ENCODE measurements around the gene MPPED2.
"Not testable (repeated sequence)": the region's sequence is repeated elsewhere in the genome, so short reads cannot be mapped to it uniquely, and the experiment has no call there.

MPPED2 gene

DNA sequence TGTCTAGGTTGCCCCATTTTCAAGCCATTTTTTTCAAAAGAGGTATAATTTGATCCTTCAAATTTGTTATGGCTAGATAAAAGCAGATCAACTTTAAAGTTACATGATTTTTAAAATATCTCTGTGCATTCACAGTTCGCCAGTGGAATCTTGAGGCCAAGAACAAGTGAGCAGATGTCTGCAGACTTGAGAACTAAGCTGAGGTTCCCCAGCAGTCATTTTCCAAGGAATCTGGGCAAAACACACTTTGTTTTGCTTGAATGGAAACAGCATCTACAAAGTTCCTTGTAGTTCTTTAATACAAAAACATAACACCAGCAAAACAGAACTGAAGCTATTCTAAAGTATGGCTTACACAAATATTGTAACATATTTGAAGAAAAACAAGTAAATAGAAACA lies 7.7 kb downstream of the MPPED2 start:
- no peak for DNase-seq (ENCODE audit: low read depth)

- no peak for DNase-seq (ENCODE audit: low read depth)
These were observed 12.2 kb downstream of the MPPED2 start for GRCh38 chr11:30573951-30574350.

GRCh38 chr11:30568931-30569330 lies 17.2 kb downstream of the MPPED2 start:
- DNase-seq (ENCODE audit: low read depth) = no peak

DNA sequence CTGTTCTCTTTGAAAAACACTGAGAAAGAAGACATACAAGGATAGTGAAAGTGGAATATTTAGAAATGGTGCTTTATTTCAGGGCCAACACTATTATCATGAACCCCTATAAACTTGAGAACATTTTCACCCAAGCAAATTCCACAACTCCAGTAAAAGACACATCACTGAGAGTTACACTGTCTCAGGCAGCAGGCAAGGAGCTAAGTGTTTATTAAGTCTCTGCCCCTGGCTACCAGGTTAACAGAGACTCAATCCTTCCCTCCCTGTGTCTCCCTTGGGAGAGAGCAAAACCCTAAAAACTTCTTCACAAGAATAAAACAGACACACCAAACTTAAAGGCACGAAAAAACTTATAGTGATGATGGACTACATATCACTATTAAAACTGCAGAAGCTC lies 18.5 kb downstream of the MPPED2 start:
- DNase-seq (ENCODE audit: low read depth) = no peak

GRCh38 chr11:30567120-30567519 lies 19.0 kb downstream of the MPPED2 start:
- DNase-seq (ENCODE audit: low read depth) = no peak

DNA sequence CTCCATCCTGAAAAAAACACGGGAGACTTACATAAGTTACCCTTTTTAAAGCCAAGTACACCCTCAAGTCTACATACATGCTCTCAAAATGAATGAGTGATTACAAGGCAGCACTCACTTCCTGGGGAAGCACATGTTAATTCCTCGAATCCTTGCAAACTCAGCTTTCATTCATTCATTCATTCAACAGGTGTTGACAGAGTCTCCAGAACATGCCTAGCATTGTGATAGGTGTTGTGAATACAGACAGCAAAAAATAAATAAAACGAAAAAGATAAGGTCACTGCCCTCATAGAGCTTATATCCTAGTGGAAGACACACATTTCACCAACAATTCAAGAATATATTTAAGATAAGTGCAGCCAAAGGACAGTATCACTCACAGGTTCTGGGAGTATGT lies 19.7 kb downstream of the MPPED2 start:
- DNase-seq (ENCODE audit: low read depth) = no peak

DNA sequence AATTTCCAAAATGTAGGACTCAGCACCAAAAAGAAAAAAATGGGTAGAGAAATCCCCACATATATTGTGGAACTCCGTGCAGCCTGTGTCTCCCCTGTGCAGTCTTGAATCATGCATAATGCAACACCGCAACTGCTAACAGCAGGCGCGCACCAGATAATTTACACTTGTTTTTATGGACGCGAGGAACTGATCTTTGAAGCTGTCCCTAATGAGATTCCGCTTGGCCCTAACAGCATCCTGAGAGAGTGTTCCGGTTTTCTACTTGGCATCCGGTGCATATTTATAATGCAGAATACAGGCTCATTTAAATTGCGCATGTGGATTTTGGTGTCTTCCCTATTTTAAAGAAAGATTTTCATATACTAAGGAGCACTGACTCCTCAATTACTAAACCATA lies 21.1 kb downstream of the MPPED2 start:
- DNase-seq (ENCODE audit: low read depth) = no peak

DNA sequence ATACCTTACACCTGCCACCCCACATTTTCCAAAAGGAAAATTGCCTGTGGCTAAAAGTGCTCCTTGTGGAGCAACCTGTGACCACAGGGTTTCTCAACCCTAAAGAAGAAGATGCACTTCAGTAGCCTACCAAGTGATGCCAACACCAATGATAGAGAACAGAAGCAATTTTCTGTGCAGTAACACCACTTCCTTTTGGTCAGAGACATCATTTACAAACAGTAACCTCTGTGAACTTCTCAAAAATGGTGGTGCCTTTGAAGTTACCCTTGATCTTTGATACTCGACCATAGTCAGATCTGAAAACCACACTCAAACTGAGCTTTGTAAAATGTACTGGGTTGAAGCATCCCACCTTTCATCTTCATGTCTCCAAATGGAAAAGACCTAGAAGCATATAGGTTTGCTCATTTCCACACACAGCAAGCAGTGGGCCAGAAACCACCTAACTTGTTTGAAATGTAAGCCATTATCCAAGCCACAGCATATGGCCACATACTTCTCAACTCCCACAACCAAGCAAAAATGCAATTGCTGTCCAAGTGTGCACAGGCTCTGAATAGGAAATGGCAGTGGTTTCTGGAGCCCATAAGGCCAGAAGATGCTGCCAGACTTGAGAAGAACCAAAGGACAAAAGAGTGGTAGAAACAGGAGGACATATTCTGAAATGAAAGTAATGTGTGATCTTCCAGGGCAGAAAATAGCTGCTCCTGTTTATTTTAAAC lies 24.3 kb downstream of the MPPED2 start:
- DNase-seq (ENCODE audit: low read depth) = no peak

- no peak for DNase-seq (ENCODE audit: low read depth)
These were observed 25.7 kb downstream of the MPPED2 start for GRCh38 chr11:30560206-30561106.

DNA sequence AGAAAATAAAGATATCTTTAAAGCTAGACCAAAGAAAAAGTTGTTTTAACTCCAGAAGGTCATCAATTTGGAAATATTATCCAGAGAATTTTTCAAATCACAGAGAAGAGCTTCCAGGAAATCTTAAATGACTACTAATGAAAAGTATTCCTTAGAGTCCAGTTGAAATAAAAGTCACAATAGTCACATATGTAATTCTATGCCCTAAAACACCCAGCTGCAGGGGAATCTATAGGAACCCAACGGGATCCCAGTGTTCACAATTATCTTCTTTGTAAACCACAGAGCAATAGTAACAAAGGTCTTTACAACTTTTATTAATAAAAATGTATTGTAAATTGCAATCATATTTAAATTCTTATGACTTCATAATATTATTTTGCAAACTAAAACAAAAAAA lies 27.1 kb downstream of the MPPED2 start:
- no peak for DNase-seq (ENCODE audit: low read depth)

DNA sequence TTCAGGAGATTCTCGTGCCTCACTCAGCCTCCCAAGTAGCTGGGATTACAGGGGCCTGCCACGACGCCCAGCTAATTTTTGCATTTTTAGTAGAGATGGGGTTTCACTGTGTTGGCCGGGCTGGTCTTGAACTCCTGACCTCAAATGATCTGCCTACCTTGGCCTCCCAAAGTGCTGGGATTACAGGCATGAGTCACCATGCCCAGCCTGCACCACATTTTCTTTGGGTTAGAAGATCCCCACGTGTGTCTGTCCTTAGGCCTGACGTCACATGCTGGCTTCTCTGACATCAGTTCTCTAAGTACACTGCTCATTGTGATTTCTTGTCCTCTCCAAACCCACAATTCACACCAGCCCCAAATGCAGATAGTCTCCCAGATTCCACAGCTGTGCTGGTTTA lies 31.6 kb downstream of the MPPED2 start:
- not testable (repeated sequence) for DNase-seq (ENCODE audit: low read depth)

- DNase-seq (ENCODE audit: low read depth) = no peak
These were observed 32.5 kb downstream of the MPPED2 start for GRCh38 chr11:30553521-30554110.

GRCh38 chr11:30552839-30553238 lies 33.3 kb downstream of the MPPED2 start:
- no peak for DNase-seq (ENCODE audit: low read depth)

- no peak for DNase-seq (ENCODE audit: low read depth)
These were observed 36.1 kb downstream of the MPPED2 start for GRCh38 chr11:30550022-30550542.

- no peak for DNase-seq (ENCODE audit: low read depth)
These were observed 36.6 kb downstream of the MPPED2 start for GRCh38 chr11:30549565-30549964.

DNA sequence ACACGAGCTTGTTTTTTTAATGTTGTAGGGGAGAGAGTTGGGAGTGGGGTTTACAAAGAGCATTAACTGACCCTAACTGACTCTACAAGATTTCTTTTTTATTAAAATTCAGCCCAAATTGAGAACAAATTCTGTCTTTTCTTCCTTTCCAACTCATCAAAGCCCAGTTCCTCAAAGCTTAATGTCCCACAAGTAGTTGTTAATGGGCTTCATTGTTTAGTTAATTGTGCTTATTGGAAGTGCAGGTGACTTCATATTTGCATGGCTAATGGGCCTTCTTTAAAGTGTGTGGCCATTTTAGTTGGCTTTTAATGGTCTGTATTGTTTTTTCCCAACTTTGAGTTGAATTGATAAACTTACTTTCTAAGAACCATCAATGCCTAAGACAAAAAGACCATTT lies 39.8 kb downstream of the MPPED2 start:
- DNase-seq (ENCODE audit: low read depth) = no peak

DNA sequence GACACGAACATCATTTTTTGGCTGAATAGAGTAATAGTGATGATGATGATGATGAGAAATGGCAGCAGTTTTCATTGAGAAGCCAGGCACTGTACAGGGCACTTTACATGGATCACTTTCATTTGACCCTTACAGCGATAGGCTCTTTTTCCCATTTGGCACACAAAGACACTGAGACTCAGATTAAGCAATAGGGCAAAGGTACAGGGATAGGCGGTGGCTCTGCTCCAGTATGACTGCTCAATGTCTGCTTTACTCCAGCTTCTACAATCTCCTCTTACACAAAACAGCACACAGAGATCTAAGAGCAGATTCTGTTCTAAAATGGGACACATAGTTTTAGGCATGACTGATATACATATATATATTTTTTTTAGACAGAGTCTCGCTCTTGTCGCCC lies 40.6 kb downstream of the MPPED2 start:
- no peak for DNase-seq (ENCODE audit: low read depth)

- DNase-seq (ENCODE audit: low read depth) = no peak
These were observed 43.1 kb downstream of the MPPED2 start for GRCh38 chr11:30543066-30543465.

DNA sequence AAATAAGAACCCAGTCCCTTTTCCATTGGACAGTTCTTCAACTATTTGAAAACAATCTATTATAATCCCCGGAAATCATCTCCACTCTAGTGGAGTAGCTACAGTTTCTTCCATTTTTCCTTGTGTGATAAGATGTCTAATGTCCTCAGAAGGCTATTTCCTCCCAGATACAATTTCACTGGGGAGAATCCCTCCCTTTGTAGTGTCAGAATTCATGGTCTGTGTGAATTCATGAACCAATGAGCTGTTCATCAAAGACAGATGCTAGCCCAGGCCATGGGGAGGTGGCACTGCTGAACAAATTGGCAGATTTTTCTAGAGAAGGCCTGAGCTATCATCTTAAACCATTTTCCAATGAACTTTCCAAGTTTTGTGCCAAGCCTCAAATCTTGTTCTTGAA lies 45.4 kb downstream of the MPPED2 start:
- DNase-seq (ENCODE audit: low read depth) = no peak

DNA sequence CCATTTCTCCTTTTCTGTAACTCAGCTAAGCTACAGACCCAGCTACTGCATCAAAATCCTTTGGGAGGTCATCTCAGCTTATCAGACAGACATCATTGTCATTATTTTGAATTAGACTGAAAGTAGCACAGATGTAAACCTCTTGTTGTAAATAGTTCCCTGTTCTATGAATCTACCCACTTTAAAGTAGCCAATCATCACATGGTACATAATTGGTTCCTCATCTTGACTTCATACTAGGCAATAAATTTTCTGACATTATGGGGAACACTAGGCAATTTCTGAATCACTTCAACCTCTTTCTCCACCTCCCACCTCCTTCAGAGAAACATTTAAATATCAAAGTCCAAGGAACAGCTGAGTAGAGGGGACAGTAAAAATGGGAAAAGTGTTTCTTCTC lies 47.9 kb downstream of the MPPED2 start:
- DNase-seq (ENCODE audit: low read depth) = no peak

DNA sequence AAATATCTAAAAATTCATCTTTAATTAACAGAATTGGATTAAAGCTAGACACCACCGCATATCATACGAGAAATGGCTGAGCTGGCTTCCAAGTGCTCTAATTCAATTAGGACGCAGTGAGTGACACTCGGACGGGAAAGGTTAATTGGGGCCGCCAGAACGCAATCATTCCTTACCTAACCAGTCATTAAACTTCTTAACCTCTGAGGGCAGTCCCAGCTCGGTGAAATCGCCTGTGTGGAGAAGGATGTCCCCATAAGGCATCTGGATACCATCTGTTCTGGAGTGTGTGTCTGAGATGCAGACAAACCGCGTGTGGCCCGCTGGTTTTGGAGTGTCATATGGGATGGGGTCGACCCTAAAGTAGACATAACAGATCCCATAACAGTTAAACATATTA lies 50.3 kb downstream of the MPPED2 start:
- no peak for DNase-seq (ENCODE audit: low read depth)

DNA sequence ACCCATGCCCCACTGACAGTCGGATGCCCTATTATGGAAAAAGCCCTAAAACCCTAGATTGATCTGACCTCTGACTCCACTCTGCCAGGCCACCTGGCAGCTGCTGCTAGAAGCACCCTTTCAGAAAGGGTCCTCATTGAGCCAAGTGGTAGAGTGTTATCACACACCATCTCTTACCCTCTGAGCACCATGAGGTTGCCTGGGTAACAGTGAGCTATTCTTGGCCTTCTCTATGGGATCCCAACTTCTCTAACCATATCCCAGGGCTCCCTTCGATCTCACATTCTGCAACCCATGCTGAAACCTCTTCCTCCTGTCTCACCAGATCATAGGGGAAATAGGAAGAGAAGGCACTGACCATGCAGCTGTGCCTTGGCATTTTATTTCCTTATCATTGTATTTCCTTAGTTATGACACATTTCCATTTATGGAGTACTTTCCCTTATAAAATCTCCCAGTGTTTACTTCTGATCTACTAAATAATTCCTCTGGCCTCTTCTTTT lies 52.7 kb downstream of the MPPED2 start:
- DNase-seq (ENCODE audit: low read depth) = no peak

DNA sequence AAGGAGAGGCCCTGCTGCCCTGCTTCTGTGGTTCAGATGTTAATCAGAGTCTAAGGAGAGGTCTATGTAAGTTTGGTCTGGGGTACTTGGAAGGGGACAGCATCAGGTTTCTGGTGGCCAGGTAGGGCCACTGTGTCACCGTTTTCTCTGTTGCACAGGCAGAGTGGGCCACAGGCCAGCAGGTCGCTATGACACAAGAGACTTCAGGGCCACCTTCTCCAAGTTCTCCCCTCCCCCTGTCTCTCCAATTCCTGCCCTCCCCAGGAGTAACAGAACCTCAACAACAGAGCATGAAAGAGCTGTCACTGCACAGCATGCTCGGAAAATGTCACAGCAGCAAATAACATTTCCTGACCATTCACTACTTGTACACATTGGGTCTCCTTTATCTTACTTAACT lies 58.6 kb downstream of the MPPED2 start:
- DNase-seq (ENCODE audit: low read depth) = no peak

All from stimulated activated CD4-positive, alpha-beta T cell treated with anti-CD3 and anti-CD28 coated beads, Interleukin-2, amount 100 ng/mL, for 4 hours (primary cell).